IMR-90 (cell line): ENCODE measurements around the gene LHFPL6. TPM values are rescaled to one million over a fixed set of nuclear protein-coding genes. Genes with fewer than 3 reads are reported as not detected.

Experiments used
- ATAC-seq: fragments of 200-7000 bp; cut with Tn5 transposase; 2 replicates; pipeline ENCODE4 v1.9.1; 2020; ENCODE audit warnings: low read depth, mild to moderate bottlenecking, moderate library complexity
- BruUV-seq: library from RNA; stranded (reverse); fragments of 400-500 nt; replicated peaks from 2 replicates; lab custom pipeline; 2021; lab: Mats Ljungman, UMichigan
- CTCF ChIA-PET: fragments of 300-600 bp; formaldehyde crosslinking; extraction: SDS; loops from one replicate; lab custom pipeline; 2021; ENCODE audit warnings: antibody characterized with exemption; lab: Yijun Ruan, JAX
- POLR2A ChIA-PET: fragments of 300-600 bp; sonication (Branson Sonifier 250); formaldehyde crosslinking; loops from one replicate; lab custom pipeline; 2022; ENCODE audit warnings: antibody characterized with exemption; ENCODE audit not compliant: unreplicated experiment; lab: Charles Lee
- DNase-seq: peaks from one replicate; pipeline ENCODE4 v3.0.0; 2013
- H2AFZ ChIP-seq: replicated peaks from 2 replicates; pipeline ENCODE3; 2013; ENCODE audit warnings: low read length, mild to moderate bottlenecking; ENCODE audit not compliant: poor library complexity
- H2AK5ac ChIP-seq: 2 replicates; pipeline ENCODE4 v1.6.1; 2013; ENCODE audit warnings: low read depth, low read length, inconsistent platforms
- H2AK9ac ChIP-seq: replicated peaks from 2 replicates; pipeline ENCODE3; 2013; ENCODE audit warnings: mild to moderate bottlenecking, low read depth, low read length, moderate library complexity; ENCODE audit not compliant: poor library complexity
- H2BK120ac ChIP-seq: 2 replicates; pipeline ENCODE4 v1.6.1; 2013; ENCODE audit warnings: low read depth, low read length, inconsistent platforms
- H2BK15ac ChIP-seq: 3 replicates; pipeline ENCODE4 v1.6.1; 2013; ENCODE audit warnings: low read depth, low read length, inconsistent platforms
- H2BK20ac ChIP-seq: 2 replicates; pipeline ENCODE4 v1.6.1; 2013; ENCODE audit warnings: low read depth, mild to moderate bottlenecking, inconsistent platforms, low read length, moderate library complexity
- H2BK5ac ChIP-seq: 2 replicates; pipeline ENCODE4 v1.6.1; 2013; ENCODE audit warnings: mild to moderate bottlenecking, low read depth, low read length, inconsistent platforms; ENCODE audit not compliant: poor library complexity, severe bottlenecking
- H3K14ac ChIP-seq: replicated peaks from 2 replicates; pipeline ENCODE4 v1.6.1; 2013; ENCODE audit warnings: low read depth, low read length, inconsistent platforms
- H3K18ac ChIP-seq: 2 replicates; pipeline ENCODE4 v1.6.1; 2013; ENCODE audit warnings: low read depth, low read length, control low read depth
- H3K23ac ChIP-seq: 2 replicates; pipeline ENCODE4 v1.6.1; 2013; ENCODE audit warnings: low read depth, low read length, inconsistent platforms
- H3K27ac ChIP-seq: 2 replicates; pipeline ENCODE4 v1.5.1; 2013; ENCODE audit warnings: mild to moderate bottlenecking, control low read depth, low read length; ENCODE audit not compliant: insufficient read depth
- H3K27me3 ChIP-seq: 2 replicates; pipeline ENCODE4 v1.6.1; 2013; ENCODE audit warnings: low read length; ENCODE audit not compliant: control insufficient read depth, insufficient read depth
- H3K36me3 ChIP-seq: 2 replicates; pipeline ENCODE4 v1.6.1; 2013; ENCODE audit warnings: low read length, mixed read lengths; ENCODE audit not compliant: control insufficient read depth, insufficient read depth
- H3K4ac ChIP-seq: 2 replicates; pipeline ENCODE4 v1.6.1; 2013; ENCODE audit warnings: low read depth, low read length, inconsistent platforms
- H3K4me1 ChIP-seq: 2 replicates; pipeline ENCODE4 v1.6.1; 2013; ENCODE audit warnings: low read length, mixed read lengths; ENCODE audit not compliant: control insufficient read depth, insufficient read depth
- H3K4me2 ChIP-seq: 2 replicates; pipeline ENCODE4 v1.6.1; 2013; ENCODE audit warnings: low read depth, mild to moderate bottlenecking, control low read depth, low read length, moderate library complexity
- H3K4me3 ChIP-seq: 2 replicates; pipeline ENCODE4 v1.5.1; 2013; ENCODE audit warnings: low read depth, mild to moderate bottlenecking, control low read depth, low read length, moderate library complexity; ENCODE audit not compliant: insufficient read depth
- H3K56ac ChIP-seq: 2 replicates; pipeline ENCODE4 v1.6.1; 2013; ENCODE audit warnings: low read length, inconsistent platforms; ENCODE audit not compliant: insufficient read depth; ENCODE audit errors: extremely low read depth
- H3K79me1 ChIP-seq, 2 experiments: 2 replicates each; pipeline ENCODE4 v1.6.1; 2013; ENCODE audit warnings: low read length in 2 of 2, inconsistent platforms in 1 of 2, low read depth in 1 of 2
- H3K9ac ChIP-seq: 2 replicates; pipeline ENCODE4 v1.6.1; 2013; ENCODE audit warnings: low read depth, low read length, control low read depth
- H3K9me1 ChIP-seq: 2 replicates; pipeline ENCODE4 v1.6.1; 2013; ENCODE audit warnings: low read length, inconsistent platforms; ENCODE audit not compliant: insufficient read depth
- H3K9me3 ChIP-seq: 2 replicates; pipeline ENCODE4 v1.6.1; 2013; ENCODE audit warnings: low read length; ENCODE audit not compliant: control insufficient read depth, insufficient read depth
- H4K20me1 ChIP-seq: 2 replicates; pipeline ENCODE4 v1.6.1; 2013; ENCODE audit warnings: low read length, inconsistent platforms; ENCODE audit not compliant: insufficient read depth
- H4K5ac ChIP-seq: 2 replicates; pipeline ENCODE4 v1.6.1; 2013; ENCODE audit warnings: mild to moderate bottlenecking, low read depth, low read length, control low read depth
- H4K8ac ChIP-seq, 2 experiments: 2 replicates each; pipeline ENCODE4 v1.6.1; 2013; ENCODE audit warnings: low read depth in 2 of 2, low read length in 2 of 2, control low read depth in 1 of 2, inconsistent platforms in 1 of 2
- H4K91ac ChIP-seq: 2 replicates; pipeline ENCODE4 v1.6.1; 2013; ENCODE audit warnings: low read depth, low read length, inconsistent platforms; ENCODE audit not compliant: insufficient read depth
- BHLHE40 ChIP-seq: fragments of 150-350 bp; IDR thresholded peaks from 2 replicates; pipeline ENCODE4 v1.6.1; 2016; ENCODE audit warnings: mild to moderate bottlenecking, low read depth, low read length
- CHD1 ChIP-seq: IDR thresholded peaks from 2 replicates; pipeline ENCODE4 v1.6.1; 2012; ENCODE audit warnings: low read depth, low read length, improper control_type of control experiment
- ELK1 ChIP-seq: fragments of 150-350 bp; IDR thresholded peaks from 2 replicates; pipeline ENCODE4 v1.6.1; 2016; ENCODE audit warnings: low read depth, mild to moderate bottlenecking, low read length, moderate library complexity, borderline replicate concordance
- FOS ChIP-seq: fragments of 150-350 bp; IDR thresholded peaks from 2 replicates; pipeline ENCODE4 v1.6.1; 2016; ENCODE audit warnings: low read depth, low read length
- MAFK ChIP-seq: IDR thresholded peaks from 2 replicates; pipeline ENCODE4 v1.6.1; 2012; ENCODE audit warnings: low read depth, low read length, improper control_type of control experiment
- MAZ ChIP-seq: IDR thresholded peaks from 2 replicates; pipeline ENCODE4 v1.6.1; 2012; ENCODE audit warnings: low read depth, mild to moderate bottlenecking, low read length, improper control_type of control experiment, moderate library complexity, borderline replicate concordance
- MXI1 ChIP-seq: IDR thresholded peaks from 2 replicates; pipeline ENCODE4 v1.6.1; 2012; ENCODE audit warnings: low read depth, mild to moderate bottlenecking, low read length, moderate library complexity, borderline replicate concordance
- NFE2L2 ChIP-seq: fragments of 150-350 bp; IDR thresholded peaks from 2 replicates; pipeline ENCODE4 v1.6.1; 2016; ENCODE audit warnings: low read depth, mild to moderate bottlenecking, low read length
- RAD21 ChIP-seq: IDR thresholded peaks from 2 replicates; pipeline ENCODE4 v1.6.1; 2012; ENCODE audit warnings: low read length, improper control_type of control experiment
- RCOR1 ChIP-seq: IDR thresholded peaks from 2 replicates; pipeline ENCODE4 v1.6.1; 2012; ENCODE audit warnings: mild to moderate bottlenecking, low read length, improper control_type of control experiment; ENCODE audit not compliant: insufficient replicate concordance
- SMC3 ChIP-seq: fragments of 150-350 bp; IDR thresholded peaks from 2 replicates; pipeline ENCODE4 v1.6.1; 2016; ENCODE audit warnings: low read depth, mild to moderate bottlenecking, antibody characterized with exemption, low read length, moderate library complexity
- USF2 ChIP-seq: fragments of 150-350 bp; IDR thresholded peaks from 2 replicates; pipeline ENCODE4 v1.6.1; 2017; ENCODE audit warnings: mild to moderate bottlenecking, antibody characterized with exemption, low read length, low read depth
- dilution Hi-C: fragments of 300-500 bp; cut with HindIII; formaldehyde crosslinking; loops from one replicate; pipeline ENCODE4 v1.14.3; 2018; ENCODE audit warnings: low sequenced_read_pairs; ENCODE audit not compliant: unreplicated experiment
- in situ Hi-C: fragments of 300-500 bp; cut with MboI; formaldehyde crosslinking; loops from 3 replicates; pipeline ENCODE4 v1.14.3; 2019; ENCODE audit warnings: low sequenced_read_pairs, inconsistent platforms, mixed read lengths
- intact Hi-C: fragments of 100-400 bp; cut with micrococcal nuclease; formaldehyde crosslinking; loops from 2 replicates; pipeline ENCODE4 v1.10.0; 2022
- polyA plus RNA-seq, 3 experiments: library from polyadenylated mRNA; depleted of rRNA; stranded (reverse); fragments of >200 nt; gene quantifications; 2 replicates each; pipeline ENCODE4 v1.2.3, GENCODE V29; 2012; ENCODE audit warnings: low replicate concordance in 1 of 3
- total RNA-seq: library from RNA; depleted of rRNA; stranded (reverse); fragments of >200 nt; gene quantifications from 2 replicates; pipeline ENCODE4 v1.2.3, GENCODE V29; 2012
- TF ChIP-seq, protein P1 (sequence below): conservative IDR thresholded peaks from 2 replicates; pipeline ENCODE4 v1.5.1; 2012; ENCODE audit warnings: mild to moderate bottlenecking, low read depth, low read length, improper control_type of control experiment

The LHFPL6 gene
- total and polyA plus RNA-seq, 2 of the 4 experiments (the other 2 are of a cell fraction) = 24.7 to 36.1 TPM

DNA sequence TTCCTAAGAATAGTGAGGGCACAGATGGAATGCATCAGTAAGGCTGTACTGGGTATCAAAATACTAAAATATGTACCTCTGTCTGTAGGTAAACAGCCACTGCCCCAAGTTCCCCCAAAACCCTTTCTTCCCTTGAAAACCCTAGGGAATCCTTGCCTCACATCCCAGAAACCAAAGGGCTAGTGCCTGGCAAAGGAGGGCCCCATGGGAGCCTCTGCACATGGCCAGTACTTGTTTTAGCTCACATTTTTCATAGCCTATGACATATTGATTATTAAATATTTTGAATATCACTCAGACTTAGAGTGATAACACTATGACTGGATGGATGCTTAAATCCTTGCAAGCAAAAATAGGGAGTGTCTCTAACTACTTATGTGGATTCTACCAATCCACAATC lies 237.1 kb downstream of the LHFPL6 start:
- Histone ChIP-seq H2AFZ (no peak overlapping the region), H4K91ac (no peak overlapping the region), H3K4me3 (no peak overlapping the region), H2BK20ac (no peak overlapping the region), H2AK5ac (no peak overlapping the region), H4K5ac (no peak overlapping the region), H3K9ac (no peak overlapping the region), H3K18ac (no peak overlapping the region), H2BK120ac (no peak overlapping the region), H3K56ac (no peak overlapping the region), H3K27me3 (no peaks in the 10 kb centered on the region), H3K4ac (no peak overlapping the region), H2BK5ac (no peak overlapping the region), H3K14ac (no peak overlapping the region), H3K4me2 (no peak overlapping the region), H3K9me1 (no peaks in the 10 kb centered on the region; the same call in none of the 2 replicates), H3K36me3 (no peaks in the 10 kb centered on the region), H3K23ac (no peak overlapping the region), H4K8ac (no peak overlapping the region), H3K27ac (no peak overlapping the region), H4K20me1 (peaks cover 3% of the 10 kb centered on the region; the same call in 1 of the 2 replicates), H2AK9ac (no peak overlapping the region), H2BK15ac (no peak overlapping the region), H3K79me1 (peaks cover 5 to 23% of the 10 kb centered on the region in 2 experiments; a peak in 3 of 4 replicates), H3K4me1 (peaks cover 10% of the 10 kb centered on the region), H3K9me3 (no peaks in the 10 kb centered on the region)
- no TSS peak for BruUV-seq
- in situ Hi-C loops = no loop called here
- CTCF ChIA-PET = no interaction called here
- POLR2A ChIA-PET = no interaction called here
- no peak for DNase-seq
- intact Hi-C loops = no loop called here
- TF ChIP-seq MAFK (no peak), RCOR1 (no peak), MAZ (no peak), MXI1 (no peak), NFE2L2 (no peak), SMC3 (no peak), CHD1 (no peak), BHLHE40 (no peak), USF2 (no peak), FOS (no peak), RAD21 (no peak), ELK1 (no peak)
- TF ChIP-seq, protein P1, sequence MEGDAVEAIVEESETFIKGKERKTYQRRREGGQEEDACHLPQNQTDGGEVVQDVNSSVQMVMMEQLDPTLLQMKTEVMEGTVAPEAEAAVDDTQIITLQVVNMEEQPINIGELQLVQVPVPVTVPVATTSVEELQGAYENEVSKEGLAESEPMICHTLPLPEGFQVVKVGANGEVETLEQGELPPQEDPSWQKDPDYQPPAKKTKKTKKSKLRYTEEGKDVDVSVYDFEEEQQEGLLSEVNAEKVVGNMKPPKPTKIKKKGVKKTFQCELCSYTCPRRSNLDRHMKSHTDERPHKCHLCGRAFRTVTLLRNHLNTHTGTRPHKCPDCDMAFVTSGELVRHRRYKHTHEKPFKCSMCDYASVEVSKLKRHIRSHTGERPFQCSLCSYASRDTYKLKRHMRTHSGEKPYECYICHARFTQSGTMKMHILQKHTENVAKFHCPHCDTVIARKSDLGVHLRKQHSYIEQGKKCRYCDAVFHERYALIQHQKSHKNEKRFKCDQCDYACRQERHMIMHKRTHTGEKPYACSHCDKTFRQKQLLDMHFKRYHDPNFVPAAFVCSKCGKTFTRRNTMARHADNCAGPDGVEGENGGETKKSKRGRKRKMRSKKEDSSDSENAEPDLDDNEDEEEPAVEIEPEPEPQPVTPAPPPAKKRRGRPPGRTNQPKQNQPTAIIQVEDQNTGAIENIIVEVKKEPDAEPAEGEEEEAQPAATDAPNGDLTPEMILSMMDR = no peak
- dilution Hi-C loops = no loop called here
- no peak for ATAC-seq
